Common myeloid progenitor, CD34-positive (primary cell): ENCODE results near the gene ASB1.

Experiments
- CTCF ChIA-PET: fragments of 350-600 bp; sonication (Branson Sonifier 250); formaldehyde crosslinking; loops from one replicate; lab custom pipeline; 2021; ENCODE audit warnings: antibody characterized with exemption; lab: Charles Lee
- POLR2A ChIA-PET: fragments of 350-600 bp; sonication (Branson Sonifier 250); formaldehyde crosslinking; loops from one replicate; lab custom pipeline; 2021; ENCODE audit warnings: antibody characterized with exemption; lab: Charles Lee
- DNase-seq, 3 donors: peaks; one replicate each; pipeline versions ENCODE4 v3.0.0 to v3.0.0-alpha.2; 2013
- H3K27ac ChIP-seq, 2 experiments: 1 replicate in 1 of 2; 2 replicates in 1 of 2; pipeline ENCODE4 v1.7.0; 2013; ENCODE audit warnings: inconsistent platforms in 2 of 2, low read length in 2 of 2, mild to moderate bottlenecking in 2 of 2, low read depth in 1 of 2, moderate library complexity in 1 of 2; ENCODE audit not compliant: severe bottlenecking in 2 of 2, insufficient read depth in 1 of 2, poor library complexity in 1 of 2
- H3K27me3 ChIP-seq, 5 experiments: replicated peaks in 2 of 5; 1 replicate in 3 of 5; 2 replicates in 2 of 5; pipeline versions ENCODE4 v1.6.1 to v1.7.0; 2013; ENCODE audit warnings: low read length in 4 of 5, mild to moderate bottlenecking in 2 of 5, moderate library complexity in 2 of 5, inconsistent platforms in 1 of 5; ENCODE audit not compliant: insufficient read depth in 5 of 5, control insufficient read depth in 4 of 5
- H3K36me3 ChIP-seq, 4 experiments: 1 replicate in 2 of 4; 2 replicates in 2 of 4; pipeline versions ENCODE4 v1.6.1 to v1.7.0; 2013; ENCODE audit warnings: low read length in 3 of 4, control low read depth in 1 of 4, mild to moderate bottlenecking in 1 of 4; ENCODE audit not compliant: control insufficient read depth in 4 of 4, insufficient read depth in 4 of 4
- H3K4me1 ChIP-seq, 4 experiments: 1 replicate in 3 of 4; 2 replicates in 1 of 4; pipeline versions ENCODE4 v1.6.1 to v1.7.1; 2013; ENCODE audit warnings: low read length in 3 of 4, mild to moderate bottlenecking in 3 of 4, control low read depth in 1 of 4, inconsistent platforms in 1 of 4, moderate library complexity in 1 of 4; ENCODE audit not compliant: control insufficient read depth in 4 of 4, insufficient read depth in 4 of 4; ENCODE audit errors: control extremely low read depth in 1 of 4
- H3K4me3 ChIP-seq, 7 experiments: 1 replicate in 4 of 7; 2 replicates in 3 of 7; pipeline versions ENCODE4 v1.5.1 to v1.7.0; 2013; ENCODE audit warnings: mild to moderate bottlenecking in 7 of 7, low read length in 6 of 7, moderate library complexity in 6 of 7, inconsistent platforms in 2 of 7, low read depth in 2 of 7, control low read depth in 1 of 7; ENCODE audit not compliant: insufficient read depth in 4 of 7, control insufficient read depth in 1 of 7; ENCODE audit errors: extremely low read depth in 1 of 7
- H3K9me3 ChIP-seq, 5 experiments: 1 replicate in 4 of 5; 2 replicates in 1 of 5; pipeline versions ENCODE4 v1.6.1 to v1.7.1; 2013; ENCODE audit warnings: low read length in 4 of 5, mild to moderate bottlenecking in 2 of 5, inconsistent platforms in 1 of 5, low read depth in 1 of 5, moderate library complexity in 1 of 5; ENCODE audit not compliant: control insufficient read depth in 4 of 5, insufficient read depth in 2 of 5; ENCODE audit errors: control extremely low read depth in 1 of 5
- WGBS: methylation state at CpG from one replicate; pipeline ENCODE4 v1.1.5; 2013; ENCODE audit not compliant: insufficient coverage; 5-methylcytosine and 5-hydroxymethylcytosine counted together

The ASB1 gene

DNA sequence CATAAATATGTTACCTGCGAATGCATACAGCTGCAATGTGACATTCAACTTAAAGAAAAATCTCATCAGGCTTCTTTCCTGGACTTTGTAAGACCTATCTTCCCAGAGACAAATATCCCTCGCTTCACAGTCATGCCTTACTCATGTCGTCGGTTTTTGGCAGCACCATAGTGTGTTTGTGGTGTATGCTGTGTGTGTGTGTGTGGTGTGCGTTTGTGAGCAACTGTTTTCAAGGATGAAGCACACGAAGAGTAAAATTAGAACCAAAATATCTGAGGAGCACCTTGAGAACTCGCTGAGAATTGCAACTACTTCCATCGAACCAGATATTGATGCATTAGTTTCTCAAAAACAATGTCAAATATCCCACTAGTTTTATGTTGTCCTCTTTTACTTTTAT lies 56.9 kb downstream of the ASB1 start:
- ChIA-PET CTCF (no interaction called here), POLR2A (no interaction called here)
- DNase-seq: no peak
- peaks cover 0 to 15% (median 5%) of the 10 kb centered on the region in 5 experiments for H3K9me3 ChIP-seq
- H3K36me3 ChIP-seq: no peaks in the 10 kb centered on the region
- no peak overlapping the region for H3K4me3 ChIP-seq
- WGBS: 84% methylated on average over 4 of the region's 8 CpGs
- H3K27ac ChIP-seq: no peak overlapping the region
- H3K4me1 ChIP-seq: no peaks in the 10 kb centered on the region
- no peaks in the 10 kb centered on the region for H3K27me3 ChIP-seq

- CTCF ChIA-PET: no interaction called here
- 97% methylated on average over 19 of the region's 23 CpGs for WGBS
- H3K9me3 ChIP-seq: peaks cover 0 to 11% (median 5%) of the 10 kb centered on the region in 5 experiments
- no peaks in the 10 kb centered on the region for H3K27me3 ChIP-seq
- peak in 2 of 3 donors; percentile 14 to 28 for DNase-seq
- H3K36me3 ChIP-seq: no peaks in the 10 kb centered on the region
- no peak overlapping the region for H3K27ac ChIP-seq
- H3K4me1 ChIP-seq: no peaks in the 10 kb centered on the region
- POLR2A ChIA-PET: no interaction called here
- no peak overlapping the region for H3K4me3 ChIP-seq
Observed at GRCh38 chr2:238484522-238485452, 58.1 kb downstream of the ASB1 start.

DNA sequence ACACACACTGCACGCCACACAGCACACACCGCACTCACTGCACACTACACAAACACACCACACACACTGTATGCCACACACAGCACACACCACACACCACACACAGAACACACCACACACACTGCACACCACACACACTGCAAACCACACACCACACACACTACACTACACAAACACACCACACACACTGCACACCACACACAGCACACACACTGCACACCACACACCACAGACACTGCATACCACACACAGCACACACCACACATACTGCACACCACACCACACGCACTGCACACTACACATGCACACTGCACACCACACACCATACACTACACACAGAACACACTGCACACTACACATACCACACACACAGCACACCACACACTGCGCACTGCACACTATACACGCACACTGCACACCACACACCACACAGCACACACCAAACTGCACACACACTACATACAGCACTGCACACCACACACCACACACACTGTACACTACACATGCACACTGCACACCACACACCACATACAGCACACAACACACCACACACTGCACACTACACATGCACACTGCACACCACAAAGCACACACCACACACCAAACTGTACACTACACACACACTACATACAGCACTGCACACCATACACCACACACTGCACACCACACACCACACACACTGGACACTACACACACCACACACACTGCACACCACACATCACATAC lies 59.6 kb downstream of the ASB1 start:
- no peak for DNase-seq
- POLR2A ChIA-PET: no interaction called here
- no peaks in the 10 kb centered on the region for H3K4me1 ChIP-seq
- H3K9me3 ChIP-seq: peaks cover 0 to 3% (median 0%) of the 10 kb centered on the region in 5 experiments
- no peak overlapping the region for H3K4me3 ChIP-seq
- CTCF ChIA-PET: no interaction called here
- 100% methylated on average over 1 of the region's 5 CpGs for WGBS
- peaks cover 0 to 4% (median 0%) of the 10 kb centered on the region in 5 experiments for H3K27me3 ChIP-seq
- no peak overlapping the region for H3K27ac ChIP-seq
- H3K36me3 ChIP-seq: no peaks in the 10 kb centered on the region

- POLR2A ChIA-PET: no interaction called here
- Histone ChIP-seq H3K27me3 (peaks cover 0 to 4% (median 0%) of the 10 kb centered on the region in 5 experiments), H3K4me3 (no peak overlapping the region), H3K9me3 (peaks cover 0 to 3% (median 0%) of the 10 kb centered on the region in 5 experiments), H3K27ac (no peak overlapping the region), H3K36me3 (no peaks in the 10 kb centered on the region), H3K4me1 (no peaks in the 10 kb centered on the region)
- 100% methylated on average over 8 of the region's 14 CpGs for WGBS
- no peak for DNase-seq
- CTCF ChIA-PET: no interaction called here
Observed at GRCh38 chr2:238487134-238487533, 60.4 kb downstream of the ASB1 start.

- Histone ChIP-seq H3K27me3 (peaks cover 0 to 4% (median 0%) of the 10 kb centered on the region in 5 experiments), H3K4me3 (no peak overlapping the region), H3K27ac (no peak overlapping the region), H3K9me3 (peaks cover 0 to 3% (median 0%) of the 10 kb centered on the region in 5 experiments), H3K4me1 (no peaks in the 10 kb centered on the region), H3K36me3 (no peaks in the 10 kb centered on the region)
- ChIA-PET CTCF (no interaction called here), POLR2A (no interaction called here)
- 98% methylated on average over 10 of the region's 12 CpGs for WGBS
- no peak for DNase-seq
Observed at GRCh38 chr2:238487652-238488346, 61.1 kb downstream of the ASB1 start.

DNA sequence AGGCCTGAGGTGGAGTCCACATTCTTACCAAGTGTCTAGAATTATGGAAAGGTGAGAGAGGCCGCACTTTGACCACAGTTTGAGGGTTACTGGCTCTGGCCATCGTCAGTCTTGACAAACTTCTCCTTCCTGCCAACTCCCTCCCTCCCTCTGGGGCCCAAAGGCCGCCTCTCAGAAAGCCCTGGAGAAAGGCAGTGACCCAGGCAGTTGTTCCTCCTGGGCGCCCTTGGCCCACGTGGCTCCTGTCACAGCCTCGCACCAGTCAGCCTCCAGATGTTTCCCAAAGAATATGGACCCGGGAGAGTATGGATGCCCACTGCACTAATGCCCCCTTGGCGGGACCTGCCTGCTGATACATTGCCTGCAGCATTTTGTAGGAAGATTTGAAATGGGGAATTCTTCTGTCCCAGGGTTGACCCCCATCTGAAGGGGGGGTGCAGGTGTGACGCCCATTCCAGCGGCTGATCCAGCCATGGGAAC lies 61.7 kb downstream of the ASB1 start:
- CTCF ChIA-PET: no interaction called here
- no peak overlapping the region for H3K4me3 ChIP-seq
- POLR2A ChIA-PET: no interaction called here
- WGBS: 96% methylated on average over 9 of the region's 10 CpGs
- peaks cover 0 to 3% (median 0%) of the 10 kb centered on the region in 5 experiments for H3K9me3 ChIP-seq
- H3K4me1 ChIP-seq: no peaks in the 10 kb centered on the region
- no peak overlapping the region for H3K27ac ChIP-seq
- no peaks in the 10 kb centered on the region for H3K36me3 ChIP-seq
- no peak for DNase-seq
- H3K27me3 ChIP-seq: peaks cover 0 to 4% (median 0%) of the 10 kb centered on the region in 5 experiments
